Inflammatory macrophage (primary cell): ENCODE data around the gene AKIRIN2.
"Not testable (repeated sequence)": the region's sequence is repeated elsewhere in the genome, so short reads cannot be mapped to it uniquely, and the experiment has no call there.

Experiments
- DNase-seq, 2 donors: peaks; one replicate each; pipeline ENCODE4 v3.0.0-alpha.2; 2020 to 2022

The AKIRIN2 gene

GRCh38 chr6:87687296-87687695, 14.7 kb downstream of the AKIRIN2 start:
- no peak for DNase-seq

DNA sequence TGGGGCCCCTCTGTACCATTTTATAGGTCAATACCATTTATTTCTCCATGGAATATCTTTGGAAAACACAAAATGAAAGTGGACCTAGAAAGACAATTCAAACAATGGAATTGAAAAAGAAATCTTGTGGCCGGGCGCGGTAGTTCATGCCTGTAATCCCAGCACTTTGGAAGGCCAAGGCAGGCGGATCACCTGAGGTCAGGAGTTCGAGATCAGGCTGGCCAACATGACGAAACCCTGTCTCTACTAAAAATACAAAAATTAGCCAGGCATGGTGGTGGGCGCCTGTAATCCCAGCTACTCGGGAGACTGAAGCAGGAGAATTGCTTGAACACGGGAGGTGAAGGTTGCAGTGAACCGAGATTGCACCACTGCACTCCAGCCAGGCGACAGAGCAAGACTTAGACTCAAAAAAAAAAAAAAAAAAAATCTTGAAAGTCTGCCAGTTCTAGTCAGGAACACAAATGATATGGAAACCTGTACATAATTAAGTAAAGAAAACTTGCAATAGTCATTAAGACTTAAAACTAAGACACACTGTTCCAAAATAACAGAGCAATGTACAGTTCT, 15.3 kb downstream of the AKIRIN2 start:
- not testable (repeated sequence) for DNase-seq

- no peak for DNase-seq
These were observed 17.0 kb downstream of the AKIRIN2 start for GRCh38 chr6:87684895-87685654.

DNA sequence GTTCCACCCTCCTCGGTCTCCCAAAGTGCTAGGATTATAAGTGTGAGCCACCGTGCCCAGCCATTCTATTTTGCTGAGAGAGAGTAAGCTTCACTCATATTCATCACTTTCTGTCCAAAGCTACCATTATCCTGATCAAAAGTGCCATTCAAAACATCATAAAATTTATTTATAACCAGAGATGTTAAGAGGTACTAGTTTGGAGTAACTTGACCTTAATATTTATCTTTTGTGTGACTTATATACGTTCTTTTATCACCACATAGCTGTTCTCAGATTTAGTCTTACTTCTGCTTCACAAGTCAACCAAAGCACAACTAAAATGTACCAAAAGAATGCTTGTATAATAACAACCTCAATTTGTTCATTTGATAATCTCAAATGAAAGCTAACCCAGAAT, 18.1 kb downstream of the AKIRIN2 start:
- no peak for DNase-seq

- DNase-seq: no peak
These were observed 19.7 kb downstream of the AKIRIN2 start for GRCh38 chr6:87682310-87682709.

GRCh38 chr6:87675004-87675681, 26.9 kb downstream of the AKIRIN2 start:
- DNase-seq: no peak

DNA sequence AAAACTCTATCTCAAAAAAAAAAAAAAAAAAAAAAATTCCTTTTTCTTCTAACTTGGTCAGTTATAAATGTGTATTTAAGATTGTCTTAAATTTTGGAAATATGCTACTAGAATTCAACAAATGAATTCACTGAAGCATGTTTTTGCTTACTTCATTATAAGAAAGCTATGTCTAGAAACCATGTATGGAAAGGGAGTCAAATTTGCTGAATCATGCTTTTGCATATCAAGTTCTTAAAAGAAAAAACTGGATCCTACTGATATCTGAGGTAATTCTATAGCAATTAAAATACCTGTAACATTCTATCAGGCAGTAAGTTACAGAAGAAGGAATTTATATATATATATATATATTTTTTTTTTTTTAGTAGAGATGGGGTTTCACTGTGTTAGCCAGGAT, 27.7 kb downstream of the AKIRIN2 start:
- DNase-seq: no peak

- no peak for DNase-seq
These were observed 28.8 kb downstream of the AKIRIN2 start for GRCh38 chr6:87673237-87673636.

DNA sequence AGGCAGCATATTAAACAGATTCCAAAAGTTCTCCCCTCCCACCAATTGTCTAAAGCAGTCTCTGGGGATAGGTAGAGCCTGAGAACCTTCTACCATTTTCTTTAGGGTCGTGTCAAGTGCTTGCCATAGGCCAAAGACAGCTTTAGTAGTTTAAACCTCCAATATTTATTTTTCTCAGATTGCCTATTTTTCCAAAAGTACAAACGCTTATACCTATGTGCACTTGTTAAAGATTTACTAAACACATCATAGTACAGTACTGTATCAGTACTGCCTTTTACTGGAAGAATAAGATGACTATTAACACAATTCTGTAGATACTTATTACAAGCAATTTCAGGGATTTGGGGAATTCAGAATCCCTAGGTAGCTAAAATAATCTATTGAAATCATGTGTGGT, 29.4 kb downstream of the AKIRIN2 start:
- DNase-seq: no peak

DNA sequence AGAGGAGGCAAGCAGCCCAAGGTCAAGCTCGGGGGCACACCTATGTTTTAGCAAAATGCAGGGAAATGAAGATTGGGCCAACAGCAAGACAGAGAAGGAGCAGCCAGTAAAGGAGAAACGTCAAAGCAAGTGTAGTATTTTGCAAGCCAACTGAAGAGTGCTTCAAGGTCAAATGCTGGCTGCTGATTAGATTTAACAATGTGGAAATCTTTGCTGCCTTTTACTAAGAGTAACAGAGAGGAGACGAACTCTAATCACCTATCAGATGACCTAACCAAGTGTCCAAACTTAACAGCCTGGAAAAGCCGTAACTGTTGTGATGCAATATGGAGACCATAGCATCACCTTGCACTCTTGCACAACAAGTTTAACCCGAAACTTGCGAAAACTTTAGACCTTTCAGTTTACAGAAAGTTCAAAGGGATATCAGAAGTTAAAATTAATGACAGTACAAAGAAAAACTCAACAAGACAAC, 30.4 kb downstream of the AKIRIN2 start:
- DNase-seq: peak in 1 of 2 donors; percentile 15

- DNase-seq: no peak
These were observed 31.3 kb downstream of the AKIRIN2 start for GRCh38 chr6:87670707-87671106.

GRCh38 chr6:87669051-87669450, 33.0 kb downstream of the AKIRIN2 start:
- DNase-seq: no peak

- no peak for DNase-seq
These were observed 34.0 kb downstream of the AKIRIN2 start for GRCh38 chr6:87668013-87668412.

DNA sequence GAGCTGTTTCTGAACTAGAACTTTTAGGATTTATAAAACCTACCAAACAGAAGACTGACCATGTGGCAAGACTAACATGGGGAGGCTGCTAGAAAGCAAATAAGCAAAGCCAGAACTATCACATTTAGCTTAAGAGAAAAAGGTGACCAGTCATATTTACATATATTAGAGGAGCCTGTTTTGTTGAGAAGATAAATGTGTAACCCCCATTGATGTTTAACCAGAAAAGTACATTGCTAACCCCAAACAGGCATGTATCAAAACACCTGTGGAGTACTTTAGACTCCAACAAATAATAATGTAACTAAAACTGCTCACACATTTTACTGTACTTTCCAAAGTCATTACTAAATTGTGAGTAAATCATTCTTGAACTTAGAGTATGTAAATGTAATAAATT, 35.0 kb downstream of the AKIRIN2 start:
- no peak for DNase-seq

- DNase-seq: no peak
These were observed 37.0 kb downstream of the AKIRIN2 start for GRCh38 chr6:87664921-87665485.

DNA sequence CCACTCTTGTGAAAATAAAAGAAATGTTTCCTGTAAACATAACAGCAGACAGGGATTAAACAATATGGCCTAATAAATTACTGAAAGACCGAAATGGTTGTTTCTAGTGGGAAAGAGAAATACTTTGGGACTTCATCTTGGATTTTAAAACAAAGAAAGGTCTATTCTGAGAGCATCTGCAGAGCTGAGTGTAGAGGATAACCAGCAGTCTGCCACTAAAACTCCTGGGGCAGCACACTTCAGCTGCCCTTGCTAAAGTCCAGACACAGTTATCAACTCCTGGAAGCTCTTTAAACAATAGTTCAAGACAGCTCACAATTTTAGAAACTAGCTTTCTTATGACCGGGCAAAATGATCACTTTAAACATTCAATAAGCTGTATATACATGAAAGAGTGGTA, 38.6 kb downstream of the AKIRIN2 start:
- DNase-seq: no peak

GRCh38 chr6:87661503-87661902, 40.5 kb downstream of the AKIRIN2 start:
- no peak for DNase-seq

- no peak for DNase-seq
These were observed 41.0 kb downstream of the AKIRIN2 start for GRCh38 chr6:87661016-87661415.

GRCh38 chr6:87660226-87660911, 41.7 kb downstream of the AKIRIN2 start:
- DNase-seq: peak in 1 of 2 donors; percentile 11

DNA sequence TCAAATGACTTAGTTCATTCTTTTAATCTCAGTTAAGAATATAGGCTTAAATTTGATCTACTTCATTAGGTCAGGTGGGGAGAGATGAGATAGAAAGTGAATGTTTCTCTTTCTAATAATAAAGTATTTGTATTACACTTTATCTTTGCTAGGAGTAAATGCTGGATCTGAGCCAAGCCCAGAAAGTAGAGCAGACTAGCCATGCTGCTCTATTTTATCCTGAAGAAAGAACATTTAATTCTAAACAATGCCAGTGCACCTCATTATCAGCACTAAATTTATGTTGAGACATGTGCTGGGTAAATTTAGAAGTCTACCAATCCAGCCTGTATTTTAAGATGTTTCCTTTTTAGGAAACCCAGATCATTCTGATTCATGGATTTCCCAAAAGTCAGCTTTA, 43.5 kb downstream of the AKIRIN2 start:
- no peak for DNase-seq

- no peak for DNase-seq
These were observed 45.2 kb downstream of the AKIRIN2 start for GRCh38 chr6:87656857-87657256.

GRCh38 chr6:87655824-87656223, 46.2 kb downstream of the AKIRIN2 start:
- DNase-seq: no peak
